Stimulated activated CD4-positive, alpha-beta T cell treated with anti-CD3 and anti-CD28 coated beads, Interleukin-4, amount 100 ng/mL, for 24 hours (primary cell): ENCODE data around the gene FBXO40.
"Not testable (repeated sequence)": the region's sequence is repeated elsewhere in the genome, so short reads cannot be mapped to it uniquely, and the experiment has no call there.

Source experiments
- DNase-seq: peaks from one replicate; pipeline ENCODE4 v3.0.0-alpha.2; 2020

Gene FBXO40

GRCh38 chr3:121592856-121593702 is at the start of gene FBXO40:
FBXO40 (plus strand) TSS chr3:121593379; CDS start chr3:121620576, 27,197 bp downstream.
- no peak for DNase-seq

- no peak for DNase-seq
Measured at GRCh38 chr3:121545049-121545573, 48.1 kb upstream of the FBXO40 start.

GRCh38 chr3:121545574-121546455 is 47.4 kb upstream of the FBXO40 start, which contains the start of gene POLQ:
POLQ (minus strand) TSS chr3:121545988; CDS start chr3:121545877, 111 bp downstream.
- DNase-seq: peak; percentile 89

GRCh38 chr3:121552379-121552778 is 40.8 kb upstream of the FBXO40 start:
- no peak for DNase-seq

- DNase-seq: no peak
Measured at GRCh38 chr3:121552797-121553196, 40.4 kb upstream of the FBXO40 start.

- DNase-seq: no peak
Measured at GRCh38 chr3:121557426-121557934, 35.7 kb upstream of the FBXO40 start.

- DNase-seq: no peak
Measured at GRCh38 chr3:121562148-121562547, 31.0 kb upstream of the FBXO40 start.

GRCh38 chr3:121566773-121567172 is 26.4 kb upstream of the FBXO40 start:
- no peak for DNase-seq

GRCh38 chr3:121567649-121568048 is 25.5 kb upstream of the FBXO40 start, which contains the start of gene ARGFX:
ARGFX (plus strand) TSS chr3:121567949; CDS start chr3:121570714, 2,765 bp downstream.
- DNase-seq: no peak

GRCh38 chr3:121574449-121574848 is 18.7 kb upstream of the FBXO40 start:
- no peak for DNase-seq

GRCh38 chr3:121581691-121582090 is 11.5 kb upstream of the FBXO40 start:
- DNase-seq: no peak

- no peak for DNase-seq
Measured at GRCh38 chr3:121584418-121584817, 8.8 kb upstream of the FBXO40 start.

- DNase-seq: not testable (repeated sequence)
Measured at GRCh38 chr3:121593806-121594205, 627 bp downstream of the FBXO40 start.

- DNase-seq: no peak
Measured at GRCh38 chr3:121594850-121595249, 1.7 kb downstream of the FBXO40 start.

GRCh38 chr3:121595765-121596406 is 2.7 kb downstream of the FBXO40 start:
- no peak for DNase-seq

GRCh38 chr3:121598564-121598963 is 5.4 kb downstream of the FBXO40 start:
- DNase-seq: no peak

GRCh38 chr3:121599900-121600299 is 6.7 kb downstream of the FBXO40 start:
- not testable (repeated sequence) for DNase-seq

GRCh38 chr3:121601212-121601812 is 8.1 kb downstream of the FBXO40 start:
- no peak for DNase-seq

- no peak for DNase-seq
Measured at GRCh38 chr3:121604759-121605158, 11.6 kb downstream of the FBXO40 start.

GRCh38 chr3:121606106-121606505 is 12.9 kb downstream of the FBXO40 start:
- DNase-seq: no peak

GRCh38 chr3:121619691-121620090 is 26.5 kb downstream of the FBXO40 start:
- no peak for DNase-seq

GRCh38 chr3:121621491-121621890 is 28.3 kb downstream of the FBXO40 start:
- DNase-seq: no peak
